Liver (tissue), 9 donors: ENCODE measurements around the gene SORCS2. TPM values are rescaled to one million over a fixed set of nuclear protein-coding genes. Genes with fewer than 3 reads are reported as not detected.

Source experiments
- DNase-seq: peaks from one replicate; pipeline ENCODE4 v3.0.0-alpha.2; 2017; ENCODE audit warnings: low spot score
- H3K27ac ChIP-seq, 2 donors: one replicate each; pipeline ENCODE4 v1.7.0; 2013; ENCODE audit warnings: inconsistent platforms in 2 of 2, low read length in 2 of 2, control low read depth in 1 of 2, low read depth in 1 of 2, mild to moderate bottlenecking in 1 of 2
- H3K27me3 ChIP-seq, 4 donors: one replicate each; pipeline versions ENCODE4 v1.6.1 to v1.7.0; 2013; ENCODE audit warnings: low read length in 3 of 4, inconsistent platforms in 1 of 4, mild to moderate bottlenecking in 1 of 4, moderate library complexity in 1 of 4; ENCODE audit not compliant: control insufficient read depth in 4 of 4, insufficient read depth in 4 of 4
- H3K36me3 ChIP-seq, 4 donors: one replicate each; pipeline versions ENCODE4 v1.6.1 to v1.7.0; 2013; ENCODE audit warnings: low read length in 3 of 4, mild to moderate bottlenecking in 3 of 4, low read depth in 1 of 4, moderate library complexity in 1 of 4; ENCODE audit not compliant: control insufficient read depth in 4 of 4, insufficient read depth in 3 of 4
- H3K4me1 ChIP-seq, 4 donors: one replicate each; pipeline versions ENCODE4 v1.6.1 to v1.7.0; 2013; ENCODE audit warnings: low read length in 3 of 4, mild to moderate bottlenecking in 3 of 4, moderate library complexity in 1 of 4; ENCODE audit not compliant: control insufficient read depth in 4 of 4, insufficient read depth in 4 of 4
- H3K4me3 ChIP-seq, 3 donors: one replicate each; pipeline versions ENCODE4 v1.6.1 to v1.7.0; 2013; ENCODE audit warnings: low read length in 3 of 3, control low read depth in 1 of 3, low read depth in 1 of 3, mild to moderate bottlenecking in 1 of 3
- H3K9ac ChIP-seq, 2 donors: one replicate each; pipeline ENCODE4 v1.7.0; 2013; ENCODE audit warnings: low read length in 2 of 2, mild to moderate bottlenecking in 2 of 2, moderate library complexity in 2 of 2, control low read depth in 1 of 2, low read depth in 1 of 2
- H3K9me3 ChIP-seq, 4 donors: one replicate each; pipeline versions ENCODE4 v1.6.1 to v1.7.0; 2013; ENCODE audit warnings: low read length in 3 of 4; ENCODE audit not compliant: control insufficient read depth in 4 of 4
- ATF3 ChIP-seq: IDR thresholded peaks from 2 replicates; pipeline ENCODE4 v1.6.1; 2016; ENCODE audit warnings: antibody characterized with exemption
- CTCF ChIP-seq: fragments of 150-350 bp; IDR thresholded peaks from 2 replicates; pipeline ENCODE4 v1.5.1; 2017; ENCODE audit warnings: improper control_type of control experiment, low read depth, low read length; ENCODE audit not compliant: missing input control
- EGR1 ChIP-seq, 2 donors: IDR thresholded peaks; 2 replicates each; pipeline ENCODE4 v1.6.1; 2016 to 2018; ENCODE audit warnings: antibody characterized with exemption in 2 of 2, low read depth in 2 of 2
- FOXA1 ChIP-seq: IDR thresholded peaks from 2 replicates; pipeline ENCODE4 v1.6.1; 2016; ENCODE audit warnings: antibody characterized with exemption
- FOXA2 ChIP-seq: IDR thresholded peaks from 2 replicates; pipeline ENCODE4 v1.6.1; 2016; ENCODE audit warnings: antibody characterized with exemption
- HNF4A ChIP-seq, 2 donors: conservative IDR thresholded peaks; 2 replicates each; pipeline ENCODE4 v1.6.1; 2016; ENCODE audit warnings: antibody characterized with exemption in 2 of 2, mild to moderate bottlenecking in 2 of 2
- HNF4G ChIP-seq: IDR thresholded peaks from 2 replicates; pipeline ENCODE4 v1.6.1; 2016; ENCODE audit warnings: antibody characterized with exemption
- JUND ChIP-seq, 2 donors: IDR thresholded peaks; 2 replicates each; pipeline ENCODE4 v1.6.1; 2016; ENCODE audit warnings: antibody characterized with exemption in 2 of 2
- RAD21 ChIP-seq, 2 donors: IDR thresholded peaks; 2 replicates each; pipeline ENCODE4 v1.6.1; 2016; ENCODE audit warnings: antibody characterized with exemption in 2 of 2, mild to moderate bottlenecking in 2 of 2
- REST ChIP-seq: IDR thresholded peaks from 2 replicates; pipeline ENCODE4 v1.6.1; 2016; ENCODE audit warnings: antibody characterized with exemption, mild to moderate bottlenecking
- RXRA ChIP-seq, 2 donors: IDR thresholded peaks; 2 replicates each; pipeline ENCODE4 v1.6.1; 2017 to 2018; ENCODE audit warnings: antibody characterized with exemption in 2 of 2, mild to moderate bottlenecking in 1 of 2
- SP1 ChIP-seq: IDR thresholded peaks from 2 replicates; pipeline ENCODE4 v1.6.1; 2018; ENCODE audit warnings: antibody characterized with exemption, mild to moderate bottlenecking
- TAF1 ChIP-seq: conservative IDR thresholded peaks from 2 replicates; pipeline ENCODE4 v1.6.1; 2016; ENCODE audit warnings: antibody characterized with exemption, mild to moderate bottlenecking
- YY1 ChIP-seq: IDR thresholded peaks from 2 replicates; pipeline ENCODE4 v1.6.1; 2016; ENCODE audit warnings: antibody characterized with exemption, mild to moderate bottlenecking
- WGBS: extraction: QIAGEN DNeasy Blood & Tissue Kit; methylation state at CpG from one replicate; pipeline ENCODE4 v1.1.7; 2013; 5-methylcytosine and 5-hydroxymethylcytosine counted together
- polyA plus RNA-seq, 2 donors: library from polyadenylated mRNA; stranded (reverse) in 1 of 2; unstranded in 1 of 2; fragments of 200-250 nt in 1 of 2; fragments of >200 nt in 1 of 2; fragmentation: Nextera tagmentation in 1 of 2; extraction: Ambion mirVana in 1 of 2; gene quantifications; one replicate each; pipeline versions ENCODE4 v1.2.1 to v1.2.3, GENCODE V29; 2013 to 2015
- total RNA-seq, 2 donors: library from RNA; depleted of rRNA; stranded (reverse); fragments of >200 nt; gene quantifications; one replicate each; pipeline ENCODE4 v1.2.3, GENCODE V29; 2014
- donor health status: healthy.
- donor health status: healthy.
- donor health status: healthy.
- donor health status: healthy.
- donor health status: healthy.

Gene SORCS2
- total and polyA plus RNA-seq, 4 donors: 0.10 to 1.4 (median 0.92) TPM

- WGBS: 94% methylated on average over 19 of the region's 19 CpGs
- no peak overlapping the region for H3K9ac ChIP-seq
- no peaks in the 10 kb centered on the region for H3K27me3 ChIP-seq
- H3K4me3 ChIP-seq: no peak overlapping the region
- DNase-seq: no peak
- no peaks in the 10 kb centered on the region for H3K9me3 ChIP-seq
- H3K36me3 ChIP-seq: no peaks in the 10 kb centered on the region
- TF ChIP-seq ATF3 (no peak), YY1 (no peak), TAF1 (no peak), HNF4G (no peak), RAD21 (IDR thresholded peaks at IDR 0.05) (no peak), FOXA1 (no peak), FOXA2 (no peak), HNF4A (conservative IDR thresholded peaks at IDR 0.05) (no peak), REST (no peak)
- H3K27ac ChIP-seq: no peak overlapping the region
- H3K4me1 ChIP-seq: no peaks in the 10 kb centered on the region
Observed at GRCh38 chr4:7704625-7705024, 512.3 kb downstream of the SORCS2 start.

- H3K27ac ChIP-seq: no peak overlapping the region
- H3K36me3 ChIP-seq: no peaks in the 10 kb centered on the region
- H3K4me1 ChIP-seq: no peaks in the 10 kb centered on the region
- no peak overlapping the region for H3K4me3 ChIP-seq
- DNase-seq: no peak
- WGBS: 90% methylated on average over 8 of the region's 8 CpGs
- no peaks in the 10 kb centered on the region for H3K27me3 ChIP-seq
- H3K9ac ChIP-seq: no peak overlapping the region
- TF ChIP-seq TAF1: no peak
- TF ChIP-seq CTCF: no peak
- TF ChIP-seq JUND (IDR thresholded peaks at IDR 0.05): no peak
- no peak for TF ChIP-seq REST
- TF ChIP-seq RXRA (IDR thresholded peaks at IDR 0.05): no peak
- TF ChIP-seq EGR1 (IDR thresholded peaks at IDR 0.05; ENCODE audit: low read depth in 2 of 2): no peak
- no peak for TF ChIP-seq SP1
- no peak for TF ChIP-seq RAD21 (IDR thresholded peaks at IDR 0.05)
- no peaks in the 10 kb centered on the region for H3K9me3 ChIP-seq
Observed at GRCh38 chr4:7705062-7705461, 512.7 kb downstream of the SORCS2 start.
